Transverse colon (tissue), 3 donors: ENCODE data around the gene PPY.

ENCODE experiments used
- POLR2A ChIP-seq: fragments of 450-650 bp; IDR thresholded peaks from one replicate; pipeline ENCODE4 v1.6.1; 2016; ENCODE audit warnings: antibody characterized with exemption, mild to moderate bottlenecking, moderate library complexity
- TF ChIP-seq, protein P1 (sequence below), 5 experiments: fragments of 200-600 bp in 3 of 5; fragments of 450-650 bp in 2 of 5; sonication (generic) in 3 of 5; IDR thresholded peaks; 1 replicate in 2 of 5; 2 replicates in 3 of 5; pipeline ENCODE4 v1.5.1; 2016 to 2017; ENCODE audit warnings: antibody characterized with exemption in 5 of 5, inconsistent platforms in 3 of 5, mild to moderate bottlenecking in 2 of 5, moderate library complexity in 1 of 5

GRCh38 chr17:43974382-43975266 lies 32.3 kb upstream of the PPY start:
- TF ChIP-seq POLR2A: no peak
- TF ChIP-seq, protein P1, sequence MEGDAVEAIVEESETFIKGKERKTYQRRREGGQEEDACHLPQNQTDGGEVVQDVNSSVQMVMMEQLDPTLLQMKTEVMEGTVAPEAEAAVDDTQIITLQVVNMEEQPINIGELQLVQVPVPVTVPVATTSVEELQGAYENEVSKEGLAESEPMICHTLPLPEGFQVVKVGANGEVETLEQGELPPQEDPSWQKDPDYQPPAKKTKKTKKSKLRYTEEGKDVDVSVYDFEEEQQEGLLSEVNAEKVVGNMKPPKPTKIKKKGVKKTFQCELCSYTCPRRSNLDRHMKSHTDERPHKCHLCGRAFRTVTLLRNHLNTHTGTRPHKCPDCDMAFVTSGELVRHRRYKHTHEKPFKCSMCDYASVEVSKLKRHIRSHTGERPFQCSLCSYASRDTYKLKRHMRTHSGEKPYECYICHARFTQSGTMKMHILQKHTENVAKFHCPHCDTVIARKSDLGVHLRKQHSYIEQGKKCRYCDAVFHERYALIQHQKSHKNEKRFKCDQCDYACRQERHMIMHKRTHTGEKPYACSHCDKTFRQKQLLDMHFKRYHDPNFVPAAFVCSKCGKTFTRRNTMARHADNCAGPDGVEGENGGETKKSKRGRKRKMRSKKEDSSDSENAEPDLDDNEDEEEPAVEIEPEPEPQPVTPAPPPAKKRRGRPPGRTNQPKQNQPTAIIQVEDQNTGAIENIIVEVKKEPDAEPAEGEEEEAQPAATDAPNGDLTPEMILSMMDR (IDR thresholded peaks at IDR 0.05): no peak
